Germinal center (tissue), 1 donor: Measurements from ENCODE around the gene KLHDC10.
A peak's percentile ranks its signal among the peaks of the same experiment; 100 is the strongest.
"Not testable (repeated sequence)": the region's sequence is repeated elsewhere in the genome, so short reads cannot be mapped to it uniquely, and the experiment has no call there.

ENCODE experiments used
- DNase-seq: peaks from one replicate; pipeline ENCODE4 v3.0.0; 2012; ENCODE audit warnings: mixed read lengths, low spot score

Gene KLHDC10

GRCh38 chr7:130079846-130080394 is 9.6 kb downstream of the KLHDC10 start:
- no peak for DNase-seq

- DNase-seq, result not testable (repeated sequence)
These were observed 13.2 kb downstream of the KLHDC10 start for GRCh38 chr7:130083497-130083896.

GRCh38 chr7:130084037-130084875 is 13.9 kb downstream of the KLHDC10 start:
- DNase-seq, result peak; percentile 17

- DNase-seq, result not testable (repeated sequence)
These were observed 14.9 kb downstream of the KLHDC10 start for GRCh38 chr7:130085235-130085634.

GRCh38 chr7:130086938-130087337 is 16.6 kb downstream of the KLHDC10 start:
- DNase-seq, result no peak

- DNase-seq, result no peak
These were observed 17.0 kb downstream of the KLHDC10 start for GRCh38 chr7:130087364-130087763.

- DNase-seq, result no peak
These were observed 20.6 kb downstream of the KLHDC10 start for GRCh38 chr7:130090745-130091532.

- DNase-seq, result no peak
These were observed 21.7 kb downstream of the KLHDC10 start for GRCh38 chr7:130091999-130092398.

GRCh38 chr7:130092598-130092997 is 22.3 kb downstream of the KLHDC10 start:
- DNase-seq, result peak; percentile 11

GRCh38 chr7:130095812-130096211 is 25.5 kb downstream of the KLHDC10 start:
- DNase-seq, result no peak

- no peak for DNase-seq
These were observed 26.0 kb downstream of the KLHDC10 start for GRCh38 chr7:130096243-130096827.

- DNase-seq, result no peak
These were observed 29.0 kb downstream of the KLHDC10 start for GRCh38 chr7:130099331-130099730.

- DNase-seq, result no peak
These were observed 32.3 kb downstream of the KLHDC10 start for GRCh38 chr7:130102588-130102987.

GRCh38 chr7:130107949-130108674 is 37.8 kb downstream of the KLHDC10 start:
- DNase-seq, result no peak

GRCh38 chr7:130108809-130109208 is 38.5 kb downstream of the KLHDC10 start:
- no peak for DNase-seq

GRCh38 chr7:130112093-130112492 is 41.8 kb downstream of the KLHDC10 start:
- no peak for DNase-seq

GRCh38 chr7:130112662-130113425 is 42.5 kb downstream of the KLHDC10 start:
- DNase-seq, result no peak

GRCh38 chr7:130113426-130113805 is 43.1 kb downstream of the KLHDC10 start:
- not testable (repeated sequence) for DNase-seq

GRCh38 chr7:130113887-130114286 is 43.6 kb downstream of the KLHDC10 start:
- no peak for DNase-seq

- DNase-seq, result peak; percentile 47
These were observed 44.0 kb downstream of the KLHDC10 start for GRCh38 chr7:130114374-130114773.

- no peak for DNase-seq
These were observed 44.4 kb downstream of the KLHDC10 start for GRCh38 chr7:130114776-130115175.
